Stimulated activated CD4-positive, alpha-beta T cell treated with anti-CD3 and anti-CD28 coated beads, Interleukin-12 subunit alpha, Interleukin-12 subunit beta, amount 100 ng/mL, for 4 hours (primary cell): ENCODE results near the gene H2AZ2.
"Not testable (repeated sequence)": the region's sequence is repeated elsewhere in the genome, so short reads cannot be mapped to it uniquely, and the experiment has no call there.

Experiments used
- DNase-seq: peaks from one replicate; pipeline ENCODE4 v3.0.0-alpha.2; 2020

The H2AZ2 gene

GRCh38 chr7:44811093-44811492 is 36.8 kb downstream of the H2AZ2 start:
- no peak for DNase-seq

GRCh38 chr7:44808914-44809393 is 38.9 kb downstream of the H2AZ2 start:
- DNase-seq = no peak

GRCh38 chr7:44805950-44806349 is 41.9 kb downstream of the H2AZ2 start:
- no peak for DNase-seq

GRCh38 chr7:44803828-44804519 is 43.9 kb downstream of the H2AZ2 start:
- not testable (repeated sequence) for DNase-seq

GRCh38 chr7:44802418-44803025 is 45.4 kb downstream of the H2AZ2 start:
- DNase-seq = no peak

GRCh38 chr7:44801890-44802289 is 46.0 kb downstream of the H2AZ2 start:
- DNase-seq = no peak

GRCh38 chr7:44799939-44800338 is 47.9 kb downstream of the H2AZ2 start:
- no peak for DNase-seq

GRCh38 chr7:44798649-44799305 is 49.1 kb downstream of the H2AZ2 start:
- no peak for DNase-seq

- DNase-seq = peak; percentile 76
Observed at GRCh38 chr7:44797329-44798258, 50.3 kb downstream of the H2AZ2 start.

- peak; percentile 98 for DNase-seq
Observed at GRCh38 chr7:44796504-44797328, 51.2 kb downstream of the H2AZ2 start, which contains the start of gene PPIA. Gene PPIA, plus strand, starts transcription at chr7:44796681. Its CDS starts 44 bp downstream, at chr7:44796725.

- DNase-seq = no peak
Observed at GRCh38 chr7:44796034-44796503, 51.8 kb downstream of the H2AZ2 start.

- no peak for DNase-seq
Observed at GRCh38 chr7:44794331-44794730, 53.6 kb downstream of the H2AZ2 start.

- no peak for DNase-seq
Observed at GRCh38 chr7:44793919-44794318, 54.0 kb downstream of the H2AZ2 start.

GRCh38 chr7:44791278-44792219 is 56.3 kb downstream of the H2AZ2 start:
- DNase-seq = no peak

- DNase-seq = no peak
Observed at GRCh38 chr7:44789990-44790389, 57.9 kb downstream of the H2AZ2 start.

- no peak for DNase-seq
Observed at GRCh38 chr7:44787762-44788161, 60.1 kb downstream of the H2AZ2 start.

GRCh38 chr7:44787041-44787440 is 60.8 kb downstream of the H2AZ2 start:
- no peak for DNase-seq

GRCh38 chr7:44785218-44785617 is 62.7 kb downstream of the H2AZ2 start:
- DNase-seq = not testable (repeated sequence)

GRCh38 chr7:44784364-44784763 is 63.5 kb downstream of the H2AZ2 start:
- DNase-seq = no peak

- no peak for DNase-seq
Observed at GRCh38 chr7:44783407-44783806, 64.5 kb downstream of the H2AZ2 start.

GRCh38 chr7:44782460-44782859 is 65.4 kb downstream of the H2AZ2 start:
- DNase-seq = no peak
